Panc1 (cell line): Measurements from ENCODE around the gene LRBA. TPM values are rescaled to one million over a fixed set of nuclear protein-coding genes. Genes with fewer than 3 reads are reported as not detected.

ENCODE experiments used
- ATAC-seq: fragments of 200-7000 bp; cut with Tn5 transposase; 2 replicates; pipeline ENCODE4 v1.9.1; 2020; ENCODE audit warnings: mild to moderate bottlenecking, moderate library complexity
- BruUV-seq: library from RNA; stranded (reverse); fragments of 400-500 nt; replicated peaks from 2 replicates; lab custom pipeline; 2021; lab: Mats Ljungman, UMichigan
- CTCF ChIA-PET: fragments of 300-600 bp; sonication (Branson Sonifier 250); formaldehyde crosslinking; loops from one replicate; lab custom pipeline; 2022; ENCODE audit warnings: antibody characterized with exemption; lab: Charles Lee
- POLR2A ChIA-PET: fragments of 300-600 bp; sonication (Branson Sonifier 250); formaldehyde crosslinking; loops from one replicate; lab custom pipeline; 2022; ENCODE audit warnings: antibody characterized with exemption; lab: Charles Lee
- DNase-seq: peaks from one replicate; pipeline ENCODE4 v3.0.0-alpha.2; 2010; ENCODE audit warnings: low read depth, low spot score
- H3K27ac ChIP-seq: 2 replicates; pipeline ENCODE4 v1.5.1; 2011; ENCODE audit warnings: mild to moderate bottlenecking, low read length, inconsistent platforms
- H3K27me3 ChIP-seq: fragments of 200-500 bp; sonication (Bioruptor generic); 2 replicates; pipeline ENCODE4 v1.6.0; 2014; ENCODE audit warnings: low read length, inconsistent platforms; ENCODE audit not compliant: control insufficient read depth, insufficient read depth
- H3K36me3 ChIP-seq: fragments of 200-500 bp; sonication (Bioruptor generic); 2 replicates; pipeline ENCODE4 v1.5.1; 2014; ENCODE audit warnings: inconsistent platforms, mild to moderate bottlenecking, low read length, moderate library complexity; ENCODE audit not compliant: control insufficient read depth, insufficient read depth
- H3K4me1 ChIP-seq: 2 replicates; pipeline ENCODE4 v1.5.1; 2011; ENCODE audit warnings: inconsistent platforms, mild to moderate bottlenecking, low read length, moderate library complexity; ENCODE audit not compliant: control insufficient read depth, insufficient read depth
- H3K4me3 ChIP-seq, 2 experiments: 2 replicates each; pipeline ENCODE4 v1.5.1; 2011 to 2012; ENCODE audit warnings: low read depth in 2 of 2, low read length in 2 of 2, mild to moderate bottlenecking in 2 of 2, inconsistent platforms in 1 of 2, moderate library complexity in 1 of 2
- H3K9me3 ChIP-seq: fragments of 200-500 bp; sonication (Bioruptor generic); 2 replicates; pipeline ENCODE4 v1.5.1; 2014; ENCODE audit warnings: low read depth, mild to moderate bottlenecking, inconsistent platforms, low read length, moderate library complexity; ENCODE audit not compliant: control insufficient read depth, insufficient read depth
- CTCF ChIP-seq: fragments of 450-650 bp; IDR thresholded peaks from 2 replicates; pipeline ENCODE4 v1.5.1; 2017; ENCODE audit warnings: mild to moderate bottlenecking
- POLR2AphosphoS5 ChIP-seq: IDR thresholded peaks from 2 replicates; pipeline ENCODE4 v1.6.1; 2012; ENCODE audit warnings: mild to moderate bottlenecking, low read depth, low read length, moderate library complexity
- REST ChIP-seq, 2 experiments: IDR thresholded peaks; 2 replicates each; pipeline ENCODE4 v1.6.1; 2011 to 2012; ENCODE audit warnings: low read depth in 2 of 2, control low read depth in 1 of 2, low read length in 1 of 2, mild to moderate bottlenecking in 1 of 2, moderate library complexity in 1 of 2; ENCODE audit not compliant: insufficient read depth in 1 of 2
- SIN3A ChIP-seq: IDR thresholded peaks from 2 replicates; pipeline ENCODE4 v1.6.1; 2012; ENCODE audit warnings: low read depth, mild to moderate bottlenecking, low read length, moderate library complexity, borderline replicate concordance; ENCODE audit not compliant: insufficient read depth
- TCF7L2 ChIP-seq: IDR thresholded peaks from 2 replicates; pipeline ENCODE4 v1.6.1; 2011; ENCODE audit warnings: mild to moderate bottlenecking, low read depth, low read length, inconsistent platforms
- in situ Hi-C: cut with HindIII; loops from 2 replicates; pipeline ENCODE4 v1.10.0; 2016; ENCODE audit warnings: low sequenced_read_pairs, low pct_unique_long_range_greater_than_20kb
- intact Hi-C: fragments of 100-400 bp; cut with micrococcal nuclease; formaldehyde crosslinking; loops from one replicate; pipeline ENCODE4 v1.10.0; 2022; ENCODE audit not compliant: unreplicated experiment
- total RNA-seq: library from RNA; stranded (reverse); gene quantifications from one replicate; pipeline ENCODE4 v1.2.1, GENCODE V29; 2021; ENCODE audit not compliant: unreplicated experiment

LRBA gene
- total RNA-seq, 1 experiment from 2014 or later, result 26.4 TPM

- no peak overlapping the region for H3K4me3 ChIP-seq
- intact Hi-C loops (no loop called here), in situ Hi-C loops (no loop called here)
- TF ChIP-seq REST (IDR thresholded peaks at IDR 0.05; ENCODE audit: insufficient read depth in 1 of 2, low read depth in 2 of 2, low read length in 1 of 2), result no peak
- no peak overlapping the region for H3K27ac ChIP-seq
- no peaks in the 10 kb centered on the region for H3K4me1 ChIP-seq
- ChIA-PET POLR2A (no interaction called here), CTCF (no interaction called here)
- H3K27me3 ChIP-seq, result no peaks in the 10 kb centered on the region
- no peaks in the 10 kb centered on the region for H3K36me3 ChIP-seq
- DNase-seq (no peak), ATAC-seq (no peak)
- no peaks in the 10 kb centered on the region for H3K9me3 ChIP-seq
- no TSS peak for BruUV-seq
Measured at GRCh38 chr4:150369434-150370380, 645.4 kb downstream of the LRBA start.

- no TSS peak for BruUV-seq
- ChIA-PET POLR2A (no interaction called here), CTCF (no interaction called here)
- in situ Hi-C loops, result no loop called here
- no peaks in the 10 kb centered on the region for H3K9me3 ChIP-seq
- no peaks in the 10 kb centered on the region for H3K4me1 ChIP-seq
- DNase-seq (no peak), ATAC-seq (no peak)
- no peaks in the 10 kb centered on the region for H3K27me3 ChIP-seq
- H3K27ac ChIP-seq, result no peak overlapping the region
- intact Hi-C loops, result no loop called here
- no peaks in the 10 kb centered on the region for H3K36me3 ChIP-seq
- H3K4me3 ChIP-seq, result no peak overlapping the region
- TF ChIP-seq SIN3A (no peak), TCF7L2 (no peak), POLR2AphosphoS5 (no peak), REST (IDR thresholded peaks at IDR 0.05; ENCODE audit: insufficient read depth in 1 of 2, low read depth in 2 of 2, low read length in 1 of 2) (no peak), CTCF (no peak)
Measured at GRCh38 chr4:150368667-150369066, 646.4 kb downstream of the LRBA start.
